ENCODE results near the gene L3HYPDH.
"Not testable (repeated sequence)": the region's sequence is repeated elsewhere in the genome, so short reads cannot be mapped to it uniquely, and the experiment has no call there.

Gene L3HYPDH

GRCh38 chr14:59478540-59478939 lies 5.7 kb downstream of the L3HYPDH start:
- DNase-seq (ENCODE audit: low read depth): no peak

DNA sequence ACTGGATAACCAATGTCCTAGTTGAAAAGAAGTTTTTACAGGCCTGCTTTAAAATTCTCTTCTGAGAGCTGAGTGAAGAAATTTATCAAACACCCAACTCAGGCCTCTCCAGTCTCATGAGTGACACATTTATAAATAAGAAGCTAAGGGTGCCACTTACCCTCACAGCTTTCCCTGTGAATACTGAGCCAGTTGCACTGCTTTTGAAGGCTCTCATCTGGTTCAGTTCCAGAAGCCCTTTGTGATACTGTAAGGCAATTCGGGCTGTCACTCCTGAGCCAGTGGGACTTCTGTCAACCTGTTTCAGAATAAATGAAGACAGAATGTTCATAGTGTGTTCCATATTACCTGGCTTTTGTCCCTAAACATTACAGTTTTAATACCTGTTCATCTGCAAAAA lies 8.5 kb downstream of the L3HYPDH start:
- DNase-seq (ENCODE audit: low read depth): no peak

DNA sequence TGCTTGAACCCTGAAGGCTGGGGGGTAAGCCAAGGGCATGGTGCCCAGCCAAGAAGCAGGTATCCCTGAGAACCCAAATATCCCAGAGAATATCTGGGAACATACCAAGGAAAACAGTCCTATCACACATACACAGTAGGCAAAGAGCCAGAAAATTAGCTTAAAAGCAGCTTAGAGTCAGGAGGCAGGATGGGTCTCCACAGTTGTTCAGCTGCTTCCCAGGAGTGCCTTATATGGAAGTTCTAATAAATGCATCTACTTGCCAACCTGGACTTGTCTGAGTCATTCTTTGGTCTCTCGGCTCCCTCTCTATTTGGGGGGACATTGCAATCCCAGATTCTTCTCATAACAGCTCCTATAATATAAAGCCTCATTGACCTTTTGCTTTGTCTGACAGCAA lies 10.0 kb downstream of the L3HYPDH start:
- DNase-seq (ENCODE audit: low read depth): no peak

DNA sequence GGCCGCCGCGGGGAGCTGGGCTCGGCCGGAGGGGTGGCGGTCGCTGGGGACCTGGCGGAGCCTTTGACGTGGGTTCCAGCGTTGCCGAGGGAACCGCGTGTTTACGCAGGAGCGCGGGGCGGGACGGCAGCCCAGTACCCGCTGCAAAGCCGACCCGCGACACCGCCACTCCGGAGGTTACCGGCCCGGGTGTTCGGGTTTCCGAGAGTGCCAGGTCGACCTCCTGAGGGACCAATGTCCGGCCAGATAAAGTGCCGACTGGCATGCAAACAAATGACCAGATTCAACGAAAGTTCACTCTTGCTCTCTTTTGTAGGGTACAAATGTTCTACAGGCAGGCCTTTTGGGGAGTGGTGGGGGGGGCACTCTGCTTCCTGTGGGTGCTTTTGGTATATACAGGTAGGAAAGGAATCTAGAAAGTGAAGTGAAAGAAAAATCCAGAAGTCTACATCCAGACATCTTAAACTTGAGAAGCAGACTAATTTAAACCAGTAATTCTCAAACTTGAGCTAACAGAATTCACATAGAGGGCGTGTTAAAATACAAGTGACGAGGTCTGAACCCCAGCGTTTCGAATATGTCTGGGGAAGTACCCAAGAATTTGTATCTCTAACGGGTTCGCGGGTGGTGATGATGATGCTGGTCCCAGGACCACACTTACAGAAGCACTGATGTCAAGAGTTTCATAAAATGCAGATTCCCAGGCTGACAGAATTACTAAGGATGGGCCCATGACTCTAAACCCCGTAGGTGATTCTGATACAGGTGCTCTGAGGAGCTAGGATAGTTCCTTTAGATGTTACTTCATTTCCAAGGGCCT lies 18.7 kb downstream of the L3HYPDH start, which contains the start of gene GPR135:
TSS of gene GPR135 (minus strand) at position 65 of the 820 bp plus-strand sequence. CDS start 154 bp downstream, outside the sequence.
- DNase-seq (ENCODE audit: low read depth): no peak

GRCh38 chr14:59464486-59465315 lies 19.5 kb downstream of the L3HYPDH start:
- no peak for DNase-seq (ENCODE audit: low read depth)

- DNase-seq (ENCODE audit: low read depth): no peak
Measured at GRCh38 chr14:59463787-59464485, 20.3 kb downstream of the L3HYPDH start.

DNA sequence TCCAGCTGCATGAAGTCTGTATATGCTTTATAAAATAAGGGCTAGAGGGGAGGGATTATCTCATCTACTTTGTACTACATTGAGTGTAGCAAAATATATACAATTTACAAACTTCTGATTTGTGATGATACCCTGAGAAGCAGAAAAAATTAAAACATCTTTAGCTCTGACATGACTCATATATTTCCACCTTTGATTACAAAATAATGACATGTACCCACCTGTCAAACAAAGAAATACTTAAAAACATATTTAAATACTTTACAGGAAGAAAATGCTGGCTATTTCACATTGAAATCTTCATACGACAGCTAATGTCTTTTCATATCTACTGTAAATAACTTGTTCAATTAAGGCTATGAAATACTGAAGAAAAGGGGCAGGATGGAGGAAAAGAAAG lies 22.3 kb downstream of the L3HYPDH start:
- DNase-seq (ENCODE audit: low read depth): no peak

DNA sequence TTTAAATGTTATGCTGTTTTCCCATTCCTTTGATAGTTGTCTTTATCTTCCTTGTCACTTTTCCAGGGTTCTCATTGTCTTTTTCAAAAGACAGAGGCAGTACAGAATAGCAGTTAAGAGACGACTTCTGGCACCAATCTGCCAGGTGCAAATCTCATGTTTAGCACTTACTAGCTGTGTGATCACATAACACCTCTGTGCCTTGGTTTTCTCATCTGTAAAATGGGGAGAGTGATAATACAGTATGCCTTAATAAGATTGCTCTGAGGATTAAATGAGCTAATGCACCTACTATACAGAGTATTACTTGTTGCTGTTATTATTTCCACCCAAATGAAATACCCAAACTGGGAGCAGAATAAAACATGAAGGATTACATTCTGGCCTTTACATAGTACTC lies 23.8 kb downstream of the L3HYPDH start:
- DNase-seq (ENCODE audit: low read depth): no peak

- DNase-seq (ENCODE audit: low read depth): no peak
Measured at GRCh38 chr14:59458486-59458885, 25.7 kb downstream of the L3HYPDH start.

DNA sequence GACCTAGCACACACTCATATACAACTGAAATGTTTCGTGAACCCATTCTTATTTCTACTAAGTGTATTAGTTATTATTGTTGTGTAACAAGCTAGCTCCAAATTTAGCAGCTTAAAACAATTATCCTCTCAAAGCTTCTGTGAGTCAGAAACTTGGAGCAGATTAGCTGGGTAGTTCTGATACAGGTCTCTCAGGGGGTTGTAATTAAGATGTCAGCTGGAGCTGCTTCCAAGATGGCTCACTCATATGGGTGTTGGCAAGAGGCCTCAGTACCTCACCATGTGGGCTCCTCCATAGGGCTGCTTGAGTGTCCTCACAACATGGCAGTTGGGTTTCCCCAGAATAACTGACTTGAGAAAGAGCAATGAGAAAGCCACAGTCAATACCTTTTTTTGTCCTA lies 28.8 kb downstream of the L3HYPDH start:
- DNase-seq (ENCODE audit: low read depth): no peak

DNA sequence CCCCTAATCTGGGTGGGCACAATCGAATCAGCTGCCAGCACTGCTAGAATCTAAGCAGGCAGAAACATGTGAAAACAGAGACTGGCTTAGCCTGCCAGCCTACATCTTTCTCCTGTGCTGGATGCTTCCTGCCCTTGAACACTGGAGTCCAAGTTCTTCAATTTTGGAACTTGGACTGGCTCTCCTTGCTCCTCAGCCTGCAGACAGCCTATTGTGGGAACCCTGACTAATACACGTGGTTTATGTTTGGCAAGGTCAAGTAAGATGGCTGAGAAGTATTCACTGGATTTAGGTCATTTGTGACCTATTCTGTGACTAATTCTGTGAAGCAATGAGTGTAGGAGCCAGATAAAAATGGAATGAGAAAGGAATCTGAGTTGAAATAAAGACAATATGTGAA lies 30.1 kb downstream of the L3HYPDH start:
- no peak for DNase-seq (ENCODE audit: low read depth)

DNA sequence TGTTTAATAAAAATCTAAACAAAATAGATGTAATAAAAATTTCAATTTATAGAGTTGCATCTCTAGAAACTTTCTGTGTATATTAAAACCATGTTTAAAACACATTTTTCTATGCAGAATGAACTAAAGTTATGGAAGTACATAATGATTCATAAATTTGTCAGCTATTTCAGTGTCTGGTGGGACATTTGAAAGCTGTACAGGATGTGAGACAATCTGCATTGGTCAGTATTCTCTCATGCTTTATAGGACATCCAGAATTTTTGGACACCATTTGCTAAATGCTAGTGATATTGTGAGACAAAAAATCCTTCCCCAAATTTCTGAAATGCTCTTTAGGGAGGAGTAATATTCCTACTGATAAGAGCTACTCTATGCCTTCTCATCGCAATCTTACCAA lies 32.4 kb downstream of the L3HYPDH start:
- no peak for DNase-seq (ENCODE audit: low read depth)

DNA sequence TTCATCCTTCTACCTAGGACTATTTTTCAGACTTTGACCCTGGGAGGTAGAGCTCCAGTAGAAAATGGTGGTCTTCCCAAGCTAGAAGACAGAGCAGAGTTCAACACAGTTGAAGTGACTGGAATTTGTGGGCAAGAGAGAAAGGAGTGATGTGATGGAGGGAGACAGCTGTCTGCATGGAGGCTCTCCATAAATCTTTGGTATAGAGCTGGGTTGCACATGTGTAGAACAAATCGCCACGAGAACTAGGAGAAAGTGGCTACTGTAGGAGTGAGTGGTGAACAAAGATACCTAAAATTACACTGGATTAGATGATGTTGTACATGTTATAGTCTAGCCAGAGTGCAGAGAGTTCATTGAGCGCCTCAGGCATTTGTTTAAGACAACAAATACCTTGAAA lies 33.5 kb downstream of the L3HYPDH start:
- no peak for DNase-seq (ENCODE audit: low read depth)

- DNase-seq (ENCODE audit: low read depth): not testable (repeated sequence)
Measured at GRCh38 chr14:59448673-59449072, 35.5 kb downstream of the L3HYPDH start.

DNA sequence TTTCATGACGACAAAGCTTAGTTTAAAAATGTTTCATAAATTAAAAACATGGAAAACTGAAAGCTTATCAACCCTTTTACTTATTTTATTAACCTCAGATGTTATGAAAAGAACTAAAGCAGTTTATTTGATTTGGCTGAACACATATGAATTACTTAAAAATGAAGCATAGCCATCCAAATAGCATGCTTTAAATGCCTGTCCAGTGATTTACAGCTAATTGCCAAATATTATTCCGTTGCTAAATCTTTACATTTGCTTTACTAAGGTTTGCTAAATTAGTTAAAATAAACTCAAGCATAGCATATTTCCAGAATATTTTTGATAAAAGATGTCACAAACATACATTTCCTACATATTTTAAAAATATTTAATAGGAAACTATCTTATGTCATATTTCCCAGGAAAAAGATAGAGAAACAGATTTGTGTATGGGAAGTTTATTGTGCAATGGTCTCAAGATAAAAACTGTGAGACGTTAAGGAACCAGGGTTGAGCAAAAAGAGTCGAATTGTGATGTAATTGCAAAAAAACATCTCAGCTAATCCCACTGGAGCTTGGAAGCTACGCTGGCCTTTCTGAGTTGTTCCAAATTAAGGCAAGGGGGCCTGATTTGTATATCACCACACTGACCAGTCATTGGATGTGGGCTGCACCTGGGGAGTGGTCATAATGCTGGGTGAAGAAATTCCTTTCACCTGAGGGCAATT lies 44.8 kb downstream of the L3HYPDH start:
- DNase-seq (ENCODE audit: low read depth): no peak

GRCh38 chr14:59438195-59438647 lies 46.0 kb downstream of the L3HYPDH start:
- DNase-seq (ENCODE audit: low read depth): no peak

- DNase-seq (ENCODE audit: low read depth): no peak
Measured at GRCh38 chr14:59435987-59436386, 48.2 kb downstream of the L3HYPDH start.

- DNase-seq (ENCODE audit: low read depth): no peak
Measured at GRCh38 chr14:59435101-59435500, 49.1 kb downstream of the L3HYPDH start.

- no peak for DNase-seq (ENCODE audit: low read depth)
Measured at GRCh38 chr14:59429790-59430189, 54.4 kb downstream of the L3HYPDH start.

- no peak for DNase-seq (ENCODE audit: low read depth)
Measured at GRCh38 chr14:59428581-59429012, 55.6 kb downstream of the L3HYPDH start.

DNA sequence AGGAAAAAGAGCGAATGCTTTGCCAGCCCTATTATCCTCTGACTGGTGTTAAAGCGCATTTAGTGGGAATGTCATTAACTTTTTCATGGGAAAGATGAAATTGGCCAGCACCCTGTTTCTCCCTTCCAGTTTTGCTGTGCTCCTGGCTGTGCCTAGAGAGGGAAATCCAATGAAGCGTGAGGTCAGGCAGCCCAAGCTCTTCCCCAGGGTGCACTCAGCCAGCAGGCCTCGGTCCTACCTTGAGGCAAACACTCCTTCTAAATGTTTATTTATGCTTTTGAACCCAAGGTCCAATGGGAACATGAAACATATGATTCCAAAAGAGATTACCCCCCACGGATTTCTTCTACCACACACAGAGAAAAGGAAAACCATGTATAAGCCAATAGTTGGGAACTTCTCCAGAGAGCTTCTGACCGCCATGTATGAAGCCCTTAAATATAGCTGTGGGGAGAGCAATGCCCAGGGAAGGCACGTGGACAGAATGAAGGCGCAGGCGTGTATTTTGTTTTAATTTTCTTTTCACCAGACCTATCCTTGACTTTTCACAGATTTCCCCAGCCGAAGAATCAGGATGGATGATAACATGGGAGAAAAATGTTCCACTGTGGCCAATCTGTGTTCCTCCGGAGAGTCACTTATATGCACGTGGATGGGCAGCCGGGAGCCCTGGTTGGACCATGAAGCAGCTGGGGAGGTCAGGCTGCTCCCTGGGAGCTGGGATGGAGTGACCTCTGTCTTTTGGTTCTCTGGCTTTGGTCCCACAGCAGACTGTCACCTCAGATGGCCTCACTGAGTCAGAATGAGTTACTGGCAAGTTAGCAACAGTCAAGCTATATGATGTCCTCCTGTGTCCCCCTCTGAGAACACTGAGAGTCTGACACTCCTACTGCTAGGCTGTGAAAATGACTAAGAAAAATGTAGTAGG lies 56.3 kb downstream of the L3HYPDH start:
- DNase-seq (ENCODE audit: low read depth): no peak

Data from stimulated activated CD8-positive, alpha-beta memory T cell treated with anti-CD3 and anti-CD28 coated beads, Interleukin-7, amount 100 ng/mL, for 24 hours (primary cell).